ENCODE measurements around the gene MIER2.

DNA sequence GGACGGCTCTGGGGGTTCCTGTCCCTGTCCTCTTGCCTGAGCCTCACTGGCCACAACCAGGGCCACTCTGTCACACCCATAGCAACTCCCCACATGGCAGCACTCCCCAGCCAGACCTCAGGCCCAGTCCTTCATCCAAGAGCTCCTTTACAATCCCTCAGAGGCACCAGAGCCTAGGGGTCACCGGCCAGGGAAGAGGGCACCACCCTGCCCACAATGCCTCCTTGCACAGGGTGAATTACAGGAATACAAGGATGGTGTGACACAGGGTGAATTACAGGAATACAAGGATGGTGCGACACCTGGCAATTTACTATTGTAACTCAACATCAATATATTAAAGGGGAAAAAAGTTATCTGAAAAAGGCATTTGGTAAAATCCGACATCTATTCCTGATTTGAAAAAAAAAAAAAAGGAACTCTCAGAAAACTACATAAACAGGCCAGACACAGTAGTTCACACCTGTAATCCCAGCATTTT, 16.5 kb downstream of the MIER2 start:
- TF ChIP-seq CTCF (IDR thresholded peaks at IDR 0.05), result no peak
- TF ChIP-seq ZFX (IDR thresholded peaks at IDR 0.05; ENCODE audit: borderline replicate concordance), result no peak

All from 22Rv1 (cell line).